ENCODE measurements around the gene NELL1.

NELL1 gene

GRCh38 chr11:20661850-20662249, 7.5 kb upstream of the NELL1 start:
- TF ChIP-seq EZH2 (IDR thresholded peaks at IDR 0.05; ENCODE audit: borderline replicate concordance, low read depth, low read length, severe bottlenecking): no peak
- Histone ChIP-seq H3K79me2 (ENCODE audit: insufficient read depth, low read length) (no peaks in the 10 kb centered on the region), H3K9ac (ENCODE audit: low read depth, low read length) (no peak overlapping the region), H3K36me3 (ENCODE audit: insufficient read depth, low read length) (no peaks in the 10 kb centered on the region), H3K4me2 (ENCODE audit: insufficient read depth, low read length) (no peak overlapping the region), H3K27ac (ENCODE audit: low read length) (no peak overlapping the region), H3K4me3 (ENCODE audit: low read depth in 1 of 2, low read length in 2 of 2) (no peak overlapping the region), H3K27me3 (ENCODE audit: insufficient read depth, low read length, poor library complexity) (peaks cover 3% of the 10 kb centered on the region), H3K4me1 (ENCODE audit: insufficient read depth, low read length) (no peaks in the 10 kb centered on the region), H3K9me3 (ENCODE audit: insufficient read depth, low read length, severe bottlenecking) (no peaks in the 10 kb centered on the region), H4K20me1 (ENCODE audit: insufficient read depth, low read length) (no peaks in the 10 kb centered on the region), H2AFZ (ENCODE audit: low read depth, low read length) (no peak overlapping the region)
- no peak for ATAC-seq (ENCODE audit: insufficient read depth, low read depth)
- no peak for DNase-seq

- H3K4me1 ChIP-seq (ENCODE audit: insufficient read depth, low read length): no peaks in the 10 kb centered on the region
- no peak overlapping the region for H2AFZ ChIP-seq (ENCODE audit: low read depth, low read length)
- H3K4me3 ChIP-seq (ENCODE audit: low read depth in 1 of 2, low read length in 2 of 2): no peak overlapping the region
- no peak for DNase-seq
- H3K79me2 ChIP-seq (ENCODE audit: insufficient read depth, low read length): no peaks in the 10 kb centered on the region
- H3K9ac ChIP-seq (ENCODE audit: low read depth, low read length): no peak overlapping the region
- no peak for ATAC-seq (ENCODE audit: insufficient read depth, low read depth)
- no peaks in the 10 kb centered on the region for H3K27me3 ChIP-seq (ENCODE audit: insufficient read depth, low read length, poor library complexity)
- no peaks in the 10 kb centered on the region for H3K36me3 ChIP-seq (ENCODE audit: insufficient read depth, low read length)
- H3K27ac ChIP-seq (ENCODE audit: low read length): no peak overlapping the region
- TF ChIP-seq EZH2 (IDR thresholded peaks at IDR 0.05; ENCODE audit: borderline replicate concordance, low read depth, low read length, severe bottlenecking) (no peak), CTCF (IDR thresholded peaks at IDR 0.05; ENCODE audit: borderline replicate concordance, extremely low read depth, low read length, poor library complexity, severe bottlenecking) (no peak)
- H3K4me2 ChIP-seq (ENCODE audit: insufficient read depth, low read length): no peak overlapping the region
- H3K9me3 ChIP-seq (ENCODE audit: insufficient read depth, low read length, severe bottlenecking): no peaks in the 10 kb centered on the region
- no peaks in the 10 kb centered on the region for H4K20me1 ChIP-seq (ENCODE audit: insufficient read depth, low read length)
Measured at GRCh38 chr11:20668131-20668809, 1.1 kb upstream of the NELL1 start.

- H3K4me3 ChIP-seq (ENCODE audit: low read depth in 1 of 2, low read length in 2 of 2): no peak overlapping the region
- no peaks in the 10 kb centered on the region for H3K27me3 ChIP-seq (ENCODE audit: insufficient read depth, low read length, poor library complexity)
- H3K36me3 ChIP-seq (ENCODE audit: insufficient read depth, low read length): no peaks in the 10 kb centered on the region
- no peaks in the 10 kb centered on the region for H3K79me2 ChIP-seq (ENCODE audit: insufficient read depth, low read length)
- no peak overlapping the region for H3K27ac ChIP-seq (ENCODE audit: low read length)
- no peak overlapping the region for H2AFZ ChIP-seq (ENCODE audit: low read depth, low read length)
- DNase-seq (no peak), ATAC-seq (ENCODE audit: insufficient read depth, low read depth) (no peak)
- no peaks in the 10 kb centered on the region for H3K9me3 ChIP-seq (ENCODE audit: insufficient read depth, low read length, severe bottlenecking)
- no peaks in the 10 kb centered on the region for H4K20me1 ChIP-seq (ENCODE audit: insufficient read depth, low read length)
- no peak overlapping the region for H3K4me2 ChIP-seq (ENCODE audit: insufficient read depth, low read length)
- TF ChIP-seq CTCF (IDR thresholded peaks at IDR 0.05; ENCODE audit: borderline replicate concordance, extremely low read depth, low read length, poor library complexity, severe bottlenecking) (no peak), EZH2 (IDR thresholded peaks at IDR 0.05; ENCODE audit: borderline replicate concordance, low read depth, low read length, severe bottlenecking) (no peak)
- H3K4me1 ChIP-seq (ENCODE audit: insufficient read depth, low read length): no peaks in the 10 kb centered on the region
- H3K9ac ChIP-seq (ENCODE audit: low read depth, low read length): no peak overlapping the region
Measured at GRCh38 chr11:20669820-20670684, 666 bp downstream of the NELL1 start.

- Histone ChIP-seq H3K4me1 (ENCODE audit: insufficient read depth, low read length) (no peaks in the 10 kb centered on the region), H3K4me2 (ENCODE audit: insufficient read depth, low read length) (no peak overlapping the region), H3K27ac (ENCODE audit: low read length) (no peak overlapping the region), H3K9me3 (ENCODE audit: insufficient read depth, low read length, severe bottlenecking) (no peaks in the 10 kb centered on the region), H3K4me3 (ENCODE audit: low read depth in 1 of 2, low read length in 2 of 2) (no peak overlapping the region), H3K9ac (ENCODE audit: low read depth, low read length) (no peak overlapping the region), H3K27me3 (ENCODE audit: insufficient read depth, low read length, poor library complexity) (no peaks in the 10 kb centered on the region), H2AFZ (ENCODE audit: low read depth, low read length) (no peak overlapping the region), H3K36me3 (ENCODE audit: insufficient read depth, low read length) (no peaks in the 10 kb centered on the region), H3K79me2 (ENCODE audit: insufficient read depth, low read length) (no peaks in the 10 kb centered on the region), H4K20me1 (ENCODE audit: insufficient read depth, low read length) (no peaks in the 10 kb centered on the region)
- TF ChIP-seq CTCF (IDR thresholded peaks at IDR 0.05; ENCODE audit: borderline replicate concordance, extremely low read depth, low read length, poor library complexity, severe bottlenecking) (no peak), EZH2 (IDR thresholded peaks at IDR 0.05; ENCODE audit: borderline replicate concordance, low read depth, low read length, severe bottlenecking) (no peak)
- DNase-seq (no peak), ATAC-seq (ENCODE audit: insufficient read depth, low read depth) (no peak)
Measured at GRCh38 chr11:20670932-20671403, 1.6 kb downstream of the NELL1 start.
